ENCODE results near the gene TMC1. TPM values are rescaled to one million over a fixed set of nuclear protein-coding genes. Genes with fewer than 3 reads are reported as not detected.

TMC1 gene
- total and polyA plus RNA-seq, 10 of the 15 experiments (the other 5 are each of a cell fraction or from before 2014, with no cell fraction given), result 0.06 to 0.94 (median 0.40) TPM; not detected in 1

DNA sequence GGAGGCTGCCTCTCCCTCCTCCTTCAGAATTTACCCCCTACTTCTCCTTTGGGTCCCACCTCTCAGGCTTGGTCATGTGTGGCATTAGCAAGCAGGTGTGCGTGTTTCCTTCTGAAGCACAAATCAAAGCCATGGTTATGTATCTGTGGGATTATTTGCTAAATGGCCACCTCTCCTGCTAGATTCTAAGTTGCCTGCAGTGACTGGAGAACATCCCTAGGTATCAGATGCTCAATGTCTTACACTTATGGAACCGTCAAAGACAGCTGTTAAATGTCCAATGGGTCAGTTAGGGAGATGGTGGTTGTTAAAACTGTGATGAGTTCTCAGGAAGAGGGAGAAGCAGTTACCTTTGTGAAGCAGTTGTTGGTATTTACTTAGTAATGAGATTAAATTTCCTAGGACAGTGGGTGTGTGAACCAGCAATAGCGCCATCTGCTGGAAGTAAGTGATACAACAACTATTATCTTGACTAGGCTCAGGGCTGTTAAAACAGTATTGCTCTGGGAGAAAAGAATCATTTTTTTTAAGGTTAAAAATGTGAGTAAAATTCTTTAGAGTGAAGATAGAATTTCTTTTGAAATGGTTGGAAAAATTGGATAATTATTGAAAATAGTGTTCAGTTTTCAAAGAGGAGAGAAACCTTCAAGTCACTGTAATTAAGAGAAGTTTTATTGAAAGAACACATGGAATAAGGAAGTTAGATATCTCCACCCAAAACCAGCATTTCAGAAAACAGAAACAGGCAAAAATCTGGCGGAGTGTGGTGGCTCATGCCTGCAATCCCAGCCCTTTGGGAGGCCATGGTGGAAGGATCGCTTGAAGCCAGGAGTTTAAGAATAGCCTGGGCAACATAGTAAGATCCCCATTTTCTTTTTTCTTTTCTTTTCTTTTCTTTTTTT is 71.3 kb downstream of the TMC1 start:
- H3K79me2 ChIP-seq (ENCODE audit: control insufficient read depth, insufficient read depth, low read length), result no peaks in the 10 kb centered on the region
- no peaks in the 10 kb centered on the region for H3K4me1 ChIP-seq (ENCODE audit: control insufficient read depth, insufficient read depth, low read length)
- ChIA-PET SMC1A (ENCODE audit: uncharacterized antibody, unreplicated experiment) (interaction anchor here (0.6 to 8.9 kb wide), 25 partner anchors 10 to 555 kb away, joined by 3 to 97 read pairs (median 5); no protein-coding TSS in a partner anchor), CTCF (interaction anchor here (0.6 to 10.0 kb wide), 34 partner anchors 9 to 774 kb away, joined by 3 to 172 read pairs (median 4); no protein-coding TSS in a partner anchor), POLR2A (no interaction called here), RAD21 (ENCODE audit: unreplicated experiment) (interaction anchor here (0.6 to 6.6 kb wide), 13 partner anchors 18 to 554 kb away, joined by 3 to 63 read pairs (median 6); partner anchors contain the start of gene ZFAND5)
- in situ Hi-C loops (cut with MboI), result loop anchor here (5.0 kb wide), 2 partner anchors 310 to 550 kb away; no protein-coding TSS in a partner anchor
- H3K9ac ChIP-seq (ENCODE audit: control insufficient read depth, insufficient read depth, low read length), result no peak overlapping the region
- no peaks in the 10 kb centered on the region for H3K36me3 ChIP-seq (ENCODE audit: control insufficient read depth in 2 of 2, insufficient read depth in 2 of 2, low read length in 1 of 2)
- H3K27me3 ChIP-seq (replicated peaks in 1 of 2; ENCODE audit: control insufficient read depth in 2 of 2, insufficient read depth in 2 of 2, low read length in 1 of 2), result no peaks in the 10 kb centered on the region
- ATAC-seq, result peak; percentile 94
- no peak overlapping the region for H3K4me3 ChIP-seq
- WGBS (ENCODE audit: insufficient coverage, insufficient replicate concordance, low lambda C conversion rate, missing lambda C conversion rate), result 26% methylated on average over 5 of the region's 5 CpGs
- peak; percentile 66 for FAIRE-seq
- no peak overlapping the region for H3K4me2 ChIP-seq (ENCODE audit: control insufficient read depth, insufficient read depth)
- H3K9me3 ChIP-seq (replicated peaks; ENCODE audit: control insufficient read depth, insufficient read depth, low read length), result no peaks in the 10 kb centered on the region
- no peaks in the 10 kb centered on the region for H4K20me1 ChIP-seq (ENCODE audit: control insufficient read depth, insufficient read depth)
- H3K27ac ChIP-seq (ENCODE audit: control insufficient read depth, insufficient read depth), result no peak overlapping the region
- no TSS peak for BruUV-seq (replicated peaks)
- DNase-seq (ENCODE audit: low read depth, low spot score), result peak; percentile 23
- 0 out of 2 replicates have a peak overlapping the region, but pooled peaks have one; percentile 19 for H2AFZ ChIP-seq (ENCODE audit: control insufficient read depth, low read depth, low read length)
- intact Hi-C loops (cut with micrococcal nuclease; ENCODE audit: unreplicated experiment), result loop anchor here (1.0 to 5.0 kb wide), 7 partner anchors 65 to 555 kb away; no protein-coding TSS in a partner anchor
- TF ChIP-seq, protein P1, sequence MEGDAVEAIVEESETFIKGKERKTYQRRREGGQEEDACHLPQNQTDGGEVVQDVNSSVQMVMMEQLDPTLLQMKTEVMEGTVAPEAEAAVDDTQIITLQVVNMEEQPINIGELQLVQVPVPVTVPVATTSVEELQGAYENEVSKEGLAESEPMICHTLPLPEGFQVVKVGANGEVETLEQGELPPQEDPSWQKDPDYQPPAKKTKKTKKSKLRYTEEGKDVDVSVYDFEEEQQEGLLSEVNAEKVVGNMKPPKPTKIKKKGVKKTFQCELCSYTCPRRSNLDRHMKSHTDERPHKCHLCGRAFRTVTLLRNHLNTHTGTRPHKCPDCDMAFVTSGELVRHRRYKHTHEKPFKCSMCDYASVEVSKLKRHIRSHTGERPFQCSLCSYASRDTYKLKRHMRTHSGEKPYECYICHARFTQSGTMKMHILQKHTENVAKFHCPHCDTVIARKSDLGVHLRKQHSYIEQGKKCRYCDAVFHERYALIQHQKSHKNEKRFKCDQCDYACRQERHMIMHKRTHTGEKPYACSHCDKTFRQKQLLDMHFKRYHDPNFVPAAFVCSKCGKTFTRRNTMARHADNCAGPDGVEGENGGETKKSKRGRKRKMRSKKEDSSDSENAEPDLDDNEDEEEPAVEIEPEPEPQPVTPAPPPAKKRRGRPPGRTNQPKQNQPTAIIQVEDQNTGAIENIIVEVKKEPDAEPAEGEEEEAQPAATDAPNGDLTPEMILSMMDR (IDR thresholded peaks at IDR 0.05 in 2 of 3, conservative IDR thresholded peaks at IDR 0.05 in 1 of 3; ENCODE audit: control insufficient read depth in 2 of 3, extremely low read depth in 1 of 3, insufficient read depth in 1 of 3, low read depth in 3 of 3, low read length in 3 of 3), result peak; percentile 64 to 76 (median 69)
- TF ChIP-seq, protein P2, sequence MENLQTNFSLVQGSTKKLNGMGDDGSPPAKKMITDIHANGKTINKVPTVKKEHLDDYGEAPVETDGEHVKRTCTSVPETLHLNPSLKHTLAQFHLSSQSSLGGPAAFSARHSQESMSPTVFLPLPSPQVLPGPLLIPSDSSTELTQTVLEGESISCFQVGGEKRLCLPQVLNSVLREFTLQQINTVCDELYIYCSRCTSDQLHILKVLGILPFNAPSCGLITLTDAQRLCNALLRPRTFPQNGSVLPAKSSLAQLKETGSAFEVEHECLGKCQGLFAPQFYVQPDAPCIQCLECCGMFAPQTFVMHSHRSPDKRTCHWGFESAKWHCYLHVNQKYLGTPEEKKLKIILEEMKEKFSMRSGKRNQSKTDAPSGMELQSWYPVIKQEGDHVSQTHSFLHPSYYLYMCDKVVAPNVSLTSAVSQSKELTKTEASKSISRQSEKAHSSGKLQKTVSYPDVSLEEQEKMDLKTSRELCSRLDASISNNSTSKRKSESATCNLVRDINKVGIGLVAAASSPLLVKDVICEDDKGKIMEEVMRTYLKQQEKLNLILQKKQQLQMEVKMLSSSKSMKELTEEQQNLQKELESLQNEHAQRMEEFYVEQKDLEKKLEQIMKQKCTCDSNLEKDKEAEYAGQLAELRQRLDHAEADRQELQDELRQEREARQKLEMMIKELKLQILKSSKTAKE (IDR thresholded peaks at IDR 0.05; ENCODE audit: low read depth, poor library complexity, severe bottlenecking), result peak; percentile 44
- TF ChIP-seq, protein P3, sequence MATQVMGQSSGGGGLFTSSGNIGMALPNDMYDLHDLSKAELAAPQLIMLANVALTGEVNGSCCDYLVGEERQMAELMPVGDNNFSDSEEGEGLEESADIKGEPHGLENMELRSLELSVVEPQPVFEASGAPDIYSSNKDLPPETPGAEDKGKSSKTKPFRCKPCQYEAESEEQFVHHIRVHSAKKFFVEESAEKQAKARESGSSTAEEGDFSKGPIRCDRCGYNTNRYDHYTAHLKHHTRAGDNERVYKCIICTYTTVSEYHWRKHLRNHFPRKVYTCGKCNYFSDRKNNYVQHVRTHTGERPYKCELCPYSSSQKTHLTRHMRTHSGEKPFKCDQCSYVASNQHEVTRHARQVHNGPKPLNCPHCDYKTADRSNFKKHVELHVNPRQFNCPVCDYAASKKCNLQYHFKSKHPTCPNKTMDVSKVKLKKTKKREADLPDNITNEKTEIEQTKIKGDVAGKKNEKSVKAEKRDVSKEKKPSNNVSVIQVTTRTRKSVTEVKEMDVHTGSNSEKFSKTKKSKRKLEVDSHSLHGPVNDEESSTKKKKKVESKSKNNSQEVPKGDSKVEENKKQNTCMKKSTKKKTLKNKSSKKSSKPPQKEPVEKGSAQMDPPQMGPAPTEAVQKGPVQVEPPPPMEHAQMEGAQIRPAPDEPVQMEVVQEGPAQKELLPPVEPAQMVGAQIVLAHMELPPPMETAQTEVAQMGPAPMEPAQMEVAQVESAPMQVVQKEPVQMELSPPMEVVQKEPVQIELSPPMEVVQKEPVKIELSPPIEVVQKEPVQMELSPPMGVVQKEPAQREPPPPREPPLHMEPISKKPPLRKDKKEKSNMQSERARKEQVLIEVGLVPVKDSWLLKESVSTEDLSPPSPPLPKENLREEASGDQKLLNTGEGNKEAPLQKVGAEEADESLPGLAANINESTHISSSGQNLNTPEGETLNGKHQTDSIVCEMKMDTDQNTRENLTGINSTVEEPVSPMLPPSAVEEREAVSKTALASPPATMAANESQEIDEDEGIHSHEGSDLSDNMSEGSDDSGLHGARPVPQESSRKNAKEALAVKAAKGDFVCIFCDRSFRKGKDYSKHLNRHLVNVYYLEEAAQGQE (IDR thresholded peaks at IDR 0.05; ENCODE audit: low read depth, low read length), result no peak
- TF ChIP-seq RAD21 (IDR thresholded peaks at IDR 0.05; ENCODE audit: insufficient read depth, low read depth, low read length) (peak; percentile 86), NBN (IDR thresholded peaks at IDR 0.05) (no peak), NKRF (conservative IDR thresholded peaks at IDR 0.05) (no peak), SMC3 (IDR thresholded peaks at IDR 0.05; ENCODE audit: borderline replicate concordance, low read length) (peak; percentile 92; the same call in 1 of the 2 replicates)
- TF ChIP-seq, protein P4, sequence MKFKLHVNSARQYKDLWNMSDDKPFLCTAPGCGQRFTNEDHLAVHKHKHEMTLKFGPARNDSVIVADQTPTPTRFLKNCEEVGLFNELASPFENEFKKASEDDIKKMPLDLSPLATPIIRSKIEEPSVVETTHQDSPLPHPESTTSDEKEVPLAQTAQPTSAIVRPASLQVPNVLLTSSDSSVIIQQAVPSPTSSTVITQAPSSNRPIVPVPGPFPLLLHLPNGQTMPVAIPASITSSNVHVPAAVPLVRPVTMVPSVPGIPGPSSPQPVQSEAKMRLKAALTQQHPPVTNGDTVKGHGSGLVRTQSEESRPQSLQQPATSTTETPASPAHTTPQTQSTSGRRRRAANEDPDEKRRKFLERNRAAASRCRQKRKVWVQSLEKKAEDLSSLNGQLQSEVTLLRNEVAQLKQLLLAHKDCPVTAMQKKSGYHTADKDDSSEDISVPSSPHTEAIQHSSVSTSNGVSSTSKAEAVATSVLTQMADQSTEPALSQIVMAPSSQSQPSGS (IDR thresholded peaks at IDR 0.05; ENCODE audit: low read length), result no peak

All from GM12878 (cell line).